ENCODE results near the gene RPH3AL.
"Not testable (repeated sequence)": the region's sequence is repeated elsewhere in the genome, so short reads cannot be mapped to it uniquely, and the experiment has no call there.

The RPH3AL gene

DNA sequence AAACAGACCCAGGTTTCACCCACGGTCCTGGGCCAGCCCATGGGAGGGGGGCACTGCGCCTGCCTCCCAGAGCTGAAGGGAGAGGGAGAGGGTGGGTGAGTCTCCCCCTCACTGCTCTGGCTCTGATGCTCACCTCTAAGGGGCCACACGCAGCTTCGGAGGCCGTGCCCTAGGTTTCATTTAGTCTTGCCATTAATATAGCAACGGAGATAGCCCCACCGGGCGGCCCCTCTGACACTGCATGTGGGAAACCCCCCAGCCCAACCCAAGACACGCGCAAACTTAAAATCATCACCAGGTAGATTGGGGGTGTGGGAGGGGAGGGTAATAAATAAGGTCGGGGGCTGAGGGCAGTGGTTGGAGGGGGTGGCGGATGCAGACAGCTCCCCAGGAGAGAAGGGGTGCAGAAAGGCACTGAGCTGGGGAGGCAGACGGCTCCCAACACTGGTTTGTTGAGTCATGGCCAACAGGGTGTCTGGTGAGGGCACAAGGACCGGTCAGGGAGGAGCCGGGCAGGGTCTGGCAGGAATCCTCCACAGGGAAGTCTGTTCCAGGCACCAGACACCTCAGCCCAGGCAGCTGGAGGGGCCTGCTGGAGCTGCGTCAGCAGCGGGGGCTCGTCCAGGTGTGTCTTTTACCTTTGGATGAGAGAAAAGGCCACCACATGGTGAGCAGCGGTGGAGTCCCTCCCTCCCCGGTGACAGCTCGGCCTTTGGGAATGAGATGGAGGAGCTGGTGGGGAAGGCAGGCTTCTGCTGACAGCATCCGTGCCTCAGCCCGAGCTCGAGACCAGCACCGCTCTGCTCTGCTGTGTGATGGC is 139.1 kb downstream of the RPH3AL start:
- TF ChIP-seq, protein P1, sequence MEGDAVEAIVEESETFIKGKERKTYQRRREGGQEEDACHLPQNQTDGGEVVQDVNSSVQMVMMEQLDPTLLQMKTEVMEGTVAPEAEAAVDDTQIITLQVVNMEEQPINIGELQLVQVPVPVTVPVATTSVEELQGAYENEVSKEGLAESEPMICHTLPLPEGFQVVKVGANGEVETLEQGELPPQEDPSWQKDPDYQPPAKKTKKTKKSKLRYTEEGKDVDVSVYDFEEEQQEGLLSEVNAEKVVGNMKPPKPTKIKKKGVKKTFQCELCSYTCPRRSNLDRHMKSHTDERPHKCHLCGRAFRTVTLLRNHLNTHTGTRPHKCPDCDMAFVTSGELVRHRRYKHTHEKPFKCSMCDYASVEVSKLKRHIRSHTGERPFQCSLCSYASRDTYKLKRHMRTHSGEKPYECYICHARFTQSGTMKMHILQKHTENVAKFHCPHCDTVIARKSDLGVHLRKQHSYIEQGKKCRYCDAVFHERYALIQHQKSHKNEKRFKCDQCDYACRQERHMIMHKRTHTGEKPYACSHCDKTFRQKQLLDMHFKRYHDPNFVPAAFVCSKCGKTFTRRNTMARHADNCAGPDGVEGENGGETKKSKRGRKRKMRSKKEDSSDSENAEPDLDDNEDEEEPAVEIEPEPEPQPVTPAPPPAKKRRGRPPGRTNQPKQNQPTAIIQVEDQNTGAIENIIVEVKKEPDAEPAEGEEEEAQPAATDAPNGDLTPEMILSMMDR (IDR thresholded peaks at IDR 0.05; ENCODE audit: insufficient read depth, missing control alignments), result no peak
- DNase-seq (ENCODE audit: insufficient read length, low spot score) (no peak), FAIRE-seq (no peak)

DNA sequence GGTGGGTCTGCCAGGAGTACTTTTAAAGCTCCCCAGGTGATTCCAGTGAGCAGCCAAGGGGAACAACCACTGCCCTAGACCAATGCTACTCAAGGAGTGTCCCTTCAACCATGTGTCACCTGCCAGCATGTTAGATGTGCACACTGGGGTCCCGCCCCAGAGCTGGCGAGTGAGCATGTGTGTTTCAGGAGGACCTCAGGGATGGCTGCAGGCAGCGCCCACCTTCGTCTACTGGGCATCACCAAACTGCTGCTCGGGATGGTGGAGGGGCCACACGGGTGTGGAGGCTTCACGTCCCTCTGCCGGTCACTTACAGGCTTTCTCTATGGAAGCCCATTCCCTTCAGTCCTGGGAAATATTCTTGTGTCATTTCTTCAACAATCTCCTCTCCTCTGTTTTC is 142.2 kb downstream of the RPH3AL start:
- FAIRE-seq (no peak), DNase-seq (ENCODE audit: insufficient read length, low spot score) (no peak)
- TF ChIP-seq, protein P1 (IDR thresholded peaks at IDR 0.05; ENCODE audit: insufficient read depth, missing control alignments), result no peak

DNA sequence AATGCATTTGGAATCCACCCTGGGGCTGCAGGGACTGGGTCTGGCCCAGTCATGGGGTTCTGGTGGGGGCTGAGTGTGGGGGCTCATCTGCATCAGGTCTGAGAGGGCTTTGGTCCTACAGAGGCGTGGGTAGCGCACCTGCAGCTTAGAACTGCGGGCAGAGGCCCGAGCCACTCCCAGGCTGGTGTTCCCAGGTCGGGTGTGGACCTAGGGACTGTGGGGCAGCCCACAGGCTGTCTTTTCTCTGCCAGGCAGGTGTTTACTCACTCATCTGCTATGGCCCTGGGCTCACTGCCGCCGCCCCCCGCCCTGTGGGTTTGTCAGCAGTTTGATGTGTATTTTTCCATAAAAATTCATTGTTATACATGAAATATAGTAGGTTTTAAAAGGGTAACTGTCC is 144.2 kb downstream of the RPH3AL start:
- DNase-seq (ENCODE audit: insufficient read length, low spot score) (no peak), FAIRE-seq (no peak)
- TF ChIP-seq, protein P1 (IDR thresholded peaks at IDR 0.05; ENCODE audit: insufficient read depth, missing control alignments), result no peak

DNA sequence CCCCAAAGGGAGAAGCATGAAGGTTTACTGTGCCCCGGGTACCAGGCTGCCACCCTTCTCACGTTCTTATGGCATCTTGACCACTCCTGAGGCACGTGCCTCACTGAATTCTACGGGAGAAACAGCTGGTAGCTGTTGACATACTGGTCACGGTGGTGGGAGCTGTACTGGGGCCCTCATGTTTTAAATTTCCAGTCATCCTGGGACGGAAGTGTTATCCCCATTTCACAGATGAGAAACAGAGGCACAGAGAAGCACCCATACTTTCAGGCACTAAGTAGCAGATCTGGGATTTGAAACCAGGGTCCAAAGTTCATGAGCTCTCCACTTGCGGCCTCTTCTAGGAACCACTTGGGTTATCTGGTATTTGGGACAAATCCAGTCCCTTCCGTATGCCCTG is 144.8 kb downstream of the RPH3AL start:
- no peak for FAIRE-seq
- no peak for DNase-seq (ENCODE audit: insufficient read length, low spot score)
- TF ChIP-seq, protein P1 (IDR thresholded peaks at IDR 0.05; ENCODE audit: insufficient read depth, missing control alignments), result no peak

DNA sequence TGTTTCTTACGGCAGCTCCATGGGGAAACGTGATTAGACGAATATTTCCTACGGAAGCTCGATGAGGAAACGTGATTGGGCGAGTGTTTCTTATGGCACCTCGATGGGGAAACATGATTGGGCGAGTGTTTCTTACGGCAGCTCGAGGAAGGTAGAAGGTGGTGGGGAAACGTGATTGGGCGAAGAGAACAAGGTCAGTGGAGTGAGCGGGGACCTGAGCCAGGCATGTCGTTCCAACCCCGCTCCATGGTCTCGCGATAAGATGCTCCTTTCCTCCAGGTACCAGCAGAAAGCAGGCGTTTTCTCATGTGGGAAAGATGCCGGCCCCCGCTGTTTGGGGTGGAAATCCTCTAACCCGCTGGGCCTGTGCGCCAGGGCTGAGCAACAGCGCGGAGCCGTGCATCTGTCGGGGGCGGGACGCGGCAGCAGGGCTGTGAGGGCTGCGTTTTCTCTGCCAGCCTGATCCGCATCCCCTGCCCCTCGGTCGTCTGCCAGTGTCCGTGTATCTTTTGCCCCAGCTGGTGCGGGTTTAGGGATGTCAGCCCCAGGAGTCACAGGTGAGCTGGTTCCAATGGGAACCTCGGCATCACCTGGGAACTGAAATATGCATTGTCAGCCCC is 145.6 kb downstream of the RPH3AL start:
- TF ChIP-seq, protein P1 (IDR thresholded peaks at IDR 0.05; ENCODE audit: insufficient read depth, missing control alignments), result no peak
- no peak for DNase-seq (ENCODE audit: insufficient read length, low spot score)
- no peak for FAIRE-seq

DNA sequence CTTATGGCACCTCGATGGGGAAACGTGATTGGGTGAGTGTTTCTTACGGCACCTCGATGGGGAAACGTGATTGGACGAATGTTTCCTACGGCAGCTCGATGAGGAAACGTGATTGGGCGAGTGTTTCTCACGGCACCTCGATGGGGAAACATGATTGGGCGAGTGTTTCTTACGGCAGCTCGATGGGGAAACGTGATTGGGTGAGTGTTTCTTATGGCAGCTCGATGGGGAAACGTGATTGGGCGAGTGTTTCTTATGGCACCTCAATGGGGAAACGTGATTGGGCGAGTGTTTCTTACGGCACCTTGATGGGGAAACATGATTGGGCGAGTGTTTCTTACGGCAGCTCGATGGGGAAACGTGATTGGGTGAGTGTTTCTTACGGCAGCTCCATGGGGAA is 146.1 kb downstream of the RPH3AL start:
- DNase-seq (ENCODE audit: insufficient read length, low spot score), result not testable (repeated sequence)

DNA sequence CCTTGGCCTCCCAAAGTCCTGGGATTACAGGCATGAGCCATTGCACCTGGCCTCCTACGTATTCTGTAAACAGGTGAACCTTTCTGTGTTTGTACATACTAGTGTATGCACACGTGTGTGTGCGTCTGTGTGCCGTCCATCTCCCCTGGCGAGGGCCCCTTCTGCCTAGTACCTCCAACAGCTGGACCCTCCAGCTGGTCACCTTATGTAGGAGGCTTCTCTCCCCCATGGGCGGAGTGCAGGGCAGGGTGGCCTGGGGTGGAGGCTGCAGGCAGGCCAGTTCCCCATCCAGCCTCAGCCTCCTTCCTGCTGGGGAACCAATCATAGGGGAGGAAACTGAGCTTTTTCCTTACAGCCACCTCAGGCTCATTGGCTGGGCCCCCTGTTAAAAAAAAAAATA is 146.8 kb downstream of the RPH3AL start:
- TF ChIP-seq, protein P1 (IDR thresholded peaks at IDR 0.05; ENCODE audit: insufficient read depth, missing control alignments), result no peak
- no peak for FAIRE-seq
- DNase-seq (ENCODE audit: insufficient read length, low spot score), result no peak

More for the DNA sequence above, 146.1 kb downstream of the RPH3AL start:
- not testable (repeated sequence) for FAIRE-seq
